ENCODE data around the gene EYS. TPM values are rescaled to one million over a fixed set of nuclear protein-coding genes. Genes with fewer than 3 reads are reported as not detected.
"Not testable (repeated sequence)": the region's sequence is repeated elsewhere in the genome, so short reads cannot be mapped to it uniquely, and the experiment has no call there.

Gene EYS
- total RNA-seq, 1 experiment from 2014 or later: not detected

DNA sequence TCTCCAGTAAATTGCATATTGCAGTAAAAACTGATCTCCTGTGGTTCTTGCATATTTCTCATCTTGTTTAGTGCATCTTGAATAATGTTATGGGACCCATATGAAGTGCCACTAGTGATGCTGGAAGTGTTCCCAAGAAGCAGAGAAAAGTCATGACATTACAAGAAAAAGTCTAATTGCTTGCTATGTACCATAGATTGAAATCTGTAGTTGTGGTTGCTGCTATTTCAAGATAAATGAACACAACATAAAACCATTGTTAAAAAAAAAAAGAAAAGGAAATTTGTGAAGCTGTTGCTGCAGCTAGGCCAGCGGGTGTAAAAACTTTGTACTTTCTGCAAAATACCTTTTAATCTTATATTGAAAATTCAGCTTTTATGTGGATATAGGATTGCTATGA, 1767.0 kb downstream of the EYS start:
- H3K36me3 ChIP-seq (ENCODE audit: control insufficient read depth, insufficient read depth, low read length): no peaks in the 10 kb centered on the region
- CTCF ChIA-PET: no interaction called here
- intact Hi-C loops (cut with micrococcal nuclease; ENCODE audit: unreplicated experiment): no loop called here
- POLR2A ChIA-PET: no interaction called here
- no peaks in the 10 kb centered on the region for H3K9me3 ChIP-seq
- Mint-ChIP-seq H3K4me3 (ENCODE audit: unreplicated experiment) (no peak overlapping the region), H3K9me3 (ENCODE audit: unreplicated experiment) (no peaks in the 10 kb centered on the region), H3K4me1 (ENCODE audit: low read depth, unreplicated experiment) (no peaks in the 10 kb centered on the region), H3K27me3 (ENCODE audit: insufficient read depth, unreplicated experiment) (no peaks in the 10 kb centered on the region), H3K36me3 (ENCODE audit: insufficient read depth, unreplicated experiment) (no peaks in the 10 kb centered on the region), H3K27ac (ENCODE audit: unreplicated experiment) (no peak overlapping the region)
- BruUV-seq (replicated peaks): no TSS peak
- no peaks in the 10 kb centered on the region for H3K4me1 ChIP-seq
- H3K4me3 ChIP-seq (ENCODE audit: low read depth, low read length): no peak overlapping the region
- no peaks in the 10 kb centered on the region for H3K27me3 ChIP-seq (replicated peaks; ENCODE audit: control insufficient read depth, insufficient read depth, low read length)
- DNase-seq: no peak
- TF ChIP-seq, protein P1, sequence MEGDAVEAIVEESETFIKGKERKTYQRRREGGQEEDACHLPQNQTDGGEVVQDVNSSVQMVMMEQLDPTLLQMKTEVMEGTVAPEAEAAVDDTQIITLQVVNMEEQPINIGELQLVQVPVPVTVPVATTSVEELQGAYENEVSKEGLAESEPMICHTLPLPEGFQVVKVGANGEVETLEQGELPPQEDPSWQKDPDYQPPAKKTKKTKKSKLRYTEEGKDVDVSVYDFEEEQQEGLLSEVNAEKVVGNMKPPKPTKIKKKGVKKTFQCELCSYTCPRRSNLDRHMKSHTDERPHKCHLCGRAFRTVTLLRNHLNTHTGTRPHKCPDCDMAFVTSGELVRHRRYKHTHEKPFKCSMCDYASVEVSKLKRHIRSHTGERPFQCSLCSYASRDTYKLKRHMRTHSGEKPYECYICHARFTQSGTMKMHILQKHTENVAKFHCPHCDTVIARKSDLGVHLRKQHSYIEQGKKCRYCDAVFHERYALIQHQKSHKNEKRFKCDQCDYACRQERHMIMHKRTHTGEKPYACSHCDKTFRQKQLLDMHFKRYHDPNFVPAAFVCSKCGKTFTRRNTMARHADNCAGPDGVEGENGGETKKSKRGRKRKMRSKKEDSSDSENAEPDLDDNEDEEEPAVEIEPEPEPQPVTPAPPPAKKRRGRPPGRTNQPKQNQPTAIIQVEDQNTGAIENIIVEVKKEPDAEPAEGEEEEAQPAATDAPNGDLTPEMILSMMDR (IDR thresholded peaks at IDR 0.05; ENCODE audit: insufficient read depth in 1 of 2, low read depth in 1 of 2, low read length in 1 of 2, severe bottlenecking in 1 of 2, unreplicated experiment in 1 of 2): no peak

DNA sequence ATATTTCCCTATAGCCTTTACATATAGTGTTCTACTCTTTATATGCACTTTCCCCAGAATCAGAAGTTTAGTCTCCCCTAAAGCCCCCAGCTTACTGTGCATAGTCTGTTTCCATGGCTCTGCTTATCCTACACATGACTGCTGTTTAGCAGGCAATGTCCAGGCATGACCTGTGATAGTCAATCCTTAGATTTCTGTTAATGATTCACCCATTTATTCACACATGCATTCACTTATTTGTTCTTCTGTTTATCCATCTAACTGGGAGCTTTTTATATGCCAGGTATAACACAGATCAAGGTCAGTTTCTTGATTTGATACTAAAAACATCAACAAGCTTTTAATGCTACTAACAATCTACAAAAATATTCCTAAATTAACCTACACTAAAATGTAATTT, 1770.6 kb downstream of the EYS start:
- CTCF ChIA-PET: no interaction called here
- H3K36me3 Mint-ChIP-seq (ENCODE audit: insufficient read depth, unreplicated experiment): no peaks in the 10 kb centered on the region

DNA sequence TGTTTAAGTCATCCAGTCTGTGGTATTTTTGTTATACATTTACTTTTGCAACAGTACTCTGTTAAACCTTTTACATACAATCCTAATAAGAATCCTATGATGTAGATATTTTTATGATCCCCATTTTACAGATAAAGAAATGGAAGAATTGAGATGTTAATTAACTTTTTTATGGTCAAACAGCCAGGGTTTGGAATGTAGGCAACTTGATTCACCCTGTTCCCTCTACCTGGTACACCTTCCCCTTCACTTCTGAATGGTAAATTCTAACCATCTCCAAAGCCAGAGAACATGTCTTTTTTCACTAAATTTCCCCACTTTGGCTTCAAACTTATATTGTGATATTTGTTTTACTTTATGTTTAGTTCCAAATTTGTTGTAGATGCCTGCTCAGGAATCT, 1771.3 kb downstream of the EYS start:
- no peaks in the 10 kb centered on the region for H3K9me3 Mint-ChIP-seq (ENCODE audit: unreplicated experiment)
- TF ChIP-seq, protein P1 (IDR thresholded peaks at IDR 0.05; ENCODE audit: insufficient read depth in 1 of 2, low read depth in 1 of 2, low read length in 1 of 2, severe bottlenecking in 1 of 2, unreplicated experiment in 1 of 2): no peak
- DNase-seq: no peak
- POLR2A ChIA-PET: no interaction called here
- Histone ChIP-seq H3K27me3 (replicated peaks; ENCODE audit: control insufficient read depth, insufficient read depth, low read length) (no peaks in the 10 kb centered on the region), H3K9me3 (no peaks in the 10 kb centered on the region), H3K36me3 (ENCODE audit: control insufficient read depth, insufficient read depth, low read length) (no peaks in the 10 kb centered on the region), H3K4me3 (ENCODE audit: low read depth, low read length) (no peak overlapping the region), H3K4me1 (no peaks in the 10 kb centered on the region)
- H3K4me1 Mint-ChIP-seq (ENCODE audit: low read depth, unreplicated experiment): no peaks in the 10 kb centered on the region
- no peak overlapping the region for H3K27ac Mint-ChIP-seq (ENCODE audit: unreplicated experiment)
- no peaks in the 10 kb centered on the region for H3K36me3 Mint-ChIP-seq (ENCODE audit: insufficient read depth, unreplicated experiment)
- H3K4me3 Mint-ChIP-seq (ENCODE audit: unreplicated experiment): no peak overlapping the region
- H3K27me3 Mint-ChIP-seq (ENCODE audit: insufficient read depth, unreplicated experiment): no peaks in the 10 kb centered on the region
- no TSS peak for BruUV-seq (replicated peaks)
- intact Hi-C loops (cut with micrococcal nuclease; ENCODE audit: unreplicated experiment): no loop called here
- CTCF ChIA-PET: no interaction called here

More for the DNA sequence above, 1770.6 kb downstream of the EYS start:
- no TSS peak for BruUV-seq (replicated peaks)
- POLR2A ChIA-PET: no interaction called here
- no peaks in the 10 kb centered on the region for H3K9me3 Mint-ChIP-seq (ENCODE audit: unreplicated experiment)
- no peak for DNase-seq
- TF ChIP-seq, protein P1 (IDR thresholded peaks at IDR 0.05; ENCODE audit: insufficient read depth in 1 of 2, low read depth in 1 of 2, low read length in 1 of 2, severe bottlenecking in 1 of 2, unreplicated experiment in 1 of 2): no peak
- Histone ChIP-seq H3K27me3 (replicated peaks; ENCODE audit: control insufficient read depth, insufficient read depth, low read length) (no peaks in the 10 kb centered on the region), H3K4me1 (no peaks in the 10 kb centered on the region), H3K36me3 (ENCODE audit: control insufficient read depth, insufficient read depth, low read length) (no peaks in the 10 kb centered on the region), H3K9me3 (no peaks in the 10 kb centered on the region), H3K4me3 (ENCODE audit: low read depth, low read length) (no peak overlapping the region)
- no peak overlapping the region for H3K27ac Mint-ChIP-seq (ENCODE audit: unreplicated experiment)
- no peaks in the 10 kb centered on the region for H3K27me3 Mint-ChIP-seq (ENCODE audit: insufficient read depth, unreplicated experiment)
- H3K4me3 Mint-ChIP-seq (ENCODE audit: unreplicated experiment): no peak overlapping the region
- intact Hi-C loops (cut with micrococcal nuclease; ENCODE audit: unreplicated experiment): no loop called here
- H3K4me1 Mint-ChIP-seq (ENCODE audit: low read depth, unreplicated experiment): no peaks in the 10 kb centered on the region

DNA sequence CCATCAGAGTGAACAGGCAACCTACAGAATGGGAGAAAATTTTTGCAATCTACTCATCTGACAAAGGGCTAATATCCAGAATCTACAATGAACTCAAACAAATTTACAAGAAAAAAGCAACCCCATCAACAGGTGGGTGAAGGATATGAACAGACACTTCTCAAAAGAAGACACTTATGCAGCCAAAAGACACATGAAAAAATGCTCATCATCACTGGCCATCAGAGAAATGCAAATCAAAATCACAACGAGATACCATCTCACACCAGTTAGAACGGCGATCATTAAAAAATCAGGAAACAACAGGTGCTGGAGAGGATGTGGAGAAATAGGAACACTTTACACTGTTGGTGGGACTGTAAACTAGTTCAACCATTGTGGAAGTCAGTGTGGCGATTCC, 1773.1 kb downstream of the EYS start:
- H3K4me3 ChIP-seq (ENCODE audit: low read depth, low read length); intact Hi-C loops (cut with micrococcal nuclease; ENCODE audit: unreplicated experiment); H3K36me3 Mint-ChIP-seq (ENCODE audit: insufficient read depth, unreplicated experiment); CTCF ChIA-PET; H3K9me3 Mint-ChIP-seq (ENCODE audit: unreplicated experiment); H3K4me3 Mint-ChIP-seq (ENCODE audit: unreplicated experiment); H3K9me3 ChIP-seq; DNase-seq; BruUV-seq (replicated peaks); H3K4me1 Mint-ChIP-seq (ENCODE audit: low read depth, unreplicated experiment); H3K4me1 ChIP-seq; H3K27me3 ChIP-seq (replicated peaks; ENCODE audit: control insufficient read depth, insufficient read depth, low read length); H3K27me3 Mint-ChIP-seq (ENCODE audit: insufficient read depth, unreplicated experiment); H3K36me3 ChIP-seq (ENCODE audit: control insufficient read depth, insufficient read depth, low read length); POLR2A ChIA-PET; H3K27ac Mint-ChIP-seq (ENCODE audit: unreplicated experiment): not testable (repeated sequence)

Measured in Caco-2 (cell line).